Measurements from ENCODE around the gene PIK3R6. TPM values are rescaled to one million over a fixed set of nuclear protein-coding genes. Genes with fewer than 3 reads are reported as not detected.
A peak's percentile ranks its signal among the peaks of the same experiment; 100 is the strongest.

PIK3R6 gene
- total RNA-seq, 1 donor: not detected

DNA sequence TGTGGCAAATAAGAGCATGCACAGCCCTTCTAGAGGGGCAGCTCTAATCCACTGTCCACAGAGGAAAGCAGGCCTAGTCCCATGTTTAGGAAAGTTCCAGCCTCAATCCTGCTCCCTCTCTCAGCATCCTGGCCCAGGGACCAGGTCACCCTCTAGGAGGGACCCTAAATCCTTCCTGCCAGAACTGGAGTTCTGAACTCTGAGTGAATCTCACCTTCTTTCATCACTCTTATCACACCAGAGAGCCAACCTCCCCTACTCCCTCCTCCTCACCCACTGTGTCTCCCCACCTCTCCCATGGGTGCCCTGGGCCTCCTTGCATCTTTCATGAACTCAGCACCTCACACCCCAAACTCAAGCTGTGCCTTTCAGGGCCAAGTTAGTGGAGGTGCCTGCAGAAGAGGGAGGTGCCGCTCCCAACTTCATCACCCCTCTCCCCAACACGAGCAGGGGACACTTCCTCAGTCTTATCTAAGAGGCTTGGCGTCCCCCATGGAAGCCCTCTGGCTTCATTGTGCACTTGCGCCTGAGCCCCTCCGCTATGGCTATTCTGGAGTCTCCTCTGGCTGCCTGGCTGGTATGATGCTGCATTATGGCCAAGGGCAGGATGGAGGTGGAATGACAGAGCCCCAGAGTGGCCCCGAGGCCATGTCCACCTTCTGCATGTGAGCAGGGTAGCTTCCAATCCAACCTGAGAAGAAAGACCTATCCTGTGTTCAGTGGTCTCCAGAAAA lies 31.7 kb downstream of the PIK3R6 start:
- TF ChIP-seq, protein P1, sequence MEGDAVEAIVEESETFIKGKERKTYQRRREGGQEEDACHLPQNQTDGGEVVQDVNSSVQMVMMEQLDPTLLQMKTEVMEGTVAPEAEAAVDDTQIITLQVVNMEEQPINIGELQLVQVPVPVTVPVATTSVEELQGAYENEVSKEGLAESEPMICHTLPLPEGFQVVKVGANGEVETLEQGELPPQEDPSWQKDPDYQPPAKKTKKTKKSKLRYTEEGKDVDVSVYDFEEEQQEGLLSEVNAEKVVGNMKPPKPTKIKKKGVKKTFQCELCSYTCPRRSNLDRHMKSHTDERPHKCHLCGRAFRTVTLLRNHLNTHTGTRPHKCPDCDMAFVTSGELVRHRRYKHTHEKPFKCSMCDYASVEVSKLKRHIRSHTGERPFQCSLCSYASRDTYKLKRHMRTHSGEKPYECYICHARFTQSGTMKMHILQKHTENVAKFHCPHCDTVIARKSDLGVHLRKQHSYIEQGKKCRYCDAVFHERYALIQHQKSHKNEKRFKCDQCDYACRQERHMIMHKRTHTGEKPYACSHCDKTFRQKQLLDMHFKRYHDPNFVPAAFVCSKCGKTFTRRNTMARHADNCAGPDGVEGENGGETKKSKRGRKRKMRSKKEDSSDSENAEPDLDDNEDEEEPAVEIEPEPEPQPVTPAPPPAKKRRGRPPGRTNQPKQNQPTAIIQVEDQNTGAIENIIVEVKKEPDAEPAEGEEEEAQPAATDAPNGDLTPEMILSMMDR (IDR thresholded peaks at IDR 0.05; ENCODE audit: insufficient read depth, low read length): no peak
- H3K4me3 ChIP-seq (ENCODE audit: low read depth, low read length): no peak overlapping the region
- no peak for DNase-seq (ENCODE audit: low read depth)

- H3K4me3 ChIP-seq (ENCODE audit: low read depth, low read length): no peak overlapping the region
- TF ChIP-seq, protein P1 (IDR thresholded peaks at IDR 0.05; ENCODE audit: insufficient read depth, low read length): no peak
- DNase-seq (ENCODE audit: low read depth): no peak
Observed at GRCh38 chr17:8835106-8835505, 32.4 kb downstream of the PIK3R6 start.

- no peak for DNase-seq (ENCODE audit: low read depth)
- TF ChIP-seq, protein P1 (IDR thresholded peaks at IDR 0.05; ENCODE audit: insufficient read depth, low read length): peak; percentile 18
Observed at GRCh38 chr17:8832711-8833352, 34.6 kb downstream of the PIK3R6 start.

GRCh38 chr17:8831234-8831849 lies 36.1 kb downstream of the PIK3R6 start:
- H3K4me3 ChIP-seq (ENCODE audit: low read depth, low read length): no peak overlapping the region
- TF ChIP-seq, protein P1 (IDR thresholded peaks at IDR 0.05; ENCODE audit: insufficient read depth, low read length): no peak
- no peak for DNase-seq (ENCODE audit: low read depth)

More at GRCh38 chr17:8832711-8833352, 34.6 kb downstream of the PIK3R6 start:
- no peak overlapping the region for H3K4me3 ChIP-seq (ENCODE audit: low read depth, low read length)

DNA sequence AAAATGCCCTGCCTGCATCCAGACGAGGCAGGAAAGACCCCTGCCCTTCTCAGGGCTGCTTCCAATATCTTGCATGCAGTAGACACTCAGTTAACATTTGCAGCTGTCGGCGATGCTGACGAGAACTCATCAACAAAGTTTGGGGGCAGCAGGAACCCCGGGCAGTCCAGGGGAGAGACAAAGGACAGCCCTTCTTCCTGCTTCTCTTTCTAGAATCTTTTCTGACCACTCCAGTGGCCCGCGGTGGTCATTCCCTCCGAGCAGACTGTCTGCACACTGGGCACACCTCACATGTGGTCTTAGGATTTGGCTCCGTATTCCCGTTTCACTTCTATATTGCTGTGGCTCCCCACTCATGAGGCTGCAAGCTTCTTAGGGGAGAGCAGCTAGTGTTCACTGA lies 37.3 kb downstream of the PIK3R6 start:
- DNase-seq (ENCODE audit: low read depth): no peak
- TF ChIP-seq, protein P1 (IDR thresholded peaks at IDR 0.05; ENCODE audit: insufficient read depth, low read length): no peak
- H3K4me3 ChIP-seq (ENCODE audit: low read depth, low read length): no peak overlapping the region

DNA sequence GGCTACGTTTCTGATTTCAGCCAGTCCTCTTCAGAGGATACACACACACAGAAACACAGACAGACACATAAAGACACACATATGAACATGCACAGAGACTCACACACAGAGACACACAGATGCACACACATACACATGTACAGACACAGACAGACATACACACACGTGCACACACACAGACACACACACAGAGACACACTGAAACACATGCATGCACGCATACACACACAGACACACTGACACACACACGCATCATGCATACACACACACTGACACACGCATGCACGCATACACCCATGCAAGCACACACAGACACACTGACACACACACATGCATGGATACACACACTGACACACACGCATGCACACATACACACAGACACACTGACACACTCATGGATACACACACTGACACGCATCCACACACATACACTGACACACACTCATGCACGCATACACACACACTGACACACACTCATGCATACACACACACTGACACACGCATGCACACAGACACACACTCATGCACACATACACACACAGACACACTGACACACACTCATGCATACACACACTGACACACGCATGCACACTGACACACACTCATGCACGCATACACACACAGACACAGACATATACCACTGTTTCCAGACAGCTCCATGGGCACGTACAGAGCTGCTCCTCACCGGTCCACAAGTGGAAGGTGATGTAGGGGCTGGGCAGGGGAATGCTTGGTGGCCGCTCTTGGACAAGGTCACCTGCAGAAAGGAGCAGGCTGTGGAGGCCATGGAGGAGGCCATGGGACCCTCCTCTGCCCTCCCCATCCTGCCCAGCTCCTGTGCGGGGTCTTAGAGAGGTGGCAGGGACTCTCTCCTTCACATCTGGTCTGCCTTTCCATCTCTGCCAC lies 38.2 kb downstream of the PIK3R6 start:
- no peak for DNase-seq (ENCODE audit: low read depth)
- TF ChIP-seq, protein P1 (IDR thresholded peaks at IDR 0.05; ENCODE audit: insufficient read depth, low read length): no peak
- H3K4me3 ChIP-seq (ENCODE audit: low read depth, low read length): no peak overlapping the region
